Heart right ventricle (tissue), 16 donors: Measurements from ENCODE around the gene TRIM54. TPM values are rescaled to one million over a fixed set of nuclear protein-coding genes. Genes with fewer than 3 reads are reported as not detected.
A peak's percentile ranks its signal among the peaks of the same experiment; 100 is the strongest.

Source experiments
- ATAC-seq, 8 donors: fragments of 200-7000 bp; cut with Tn5 transposase; one replicate each; pipeline ENCODE4 v1.9.1; 2020; ENCODE audit warnings: mild to moderate bottlenecking in 8 of 8, moderate library complexity in 8 of 8, moderate number of reproducible peaks in 1 of 8
- DNase-seq, 2 donors: peaks; one replicate each; pipeline ENCODE4 v3.0.0-alpha.2; 2020
- H3K27ac ChIP-seq, 10 donors: fragments of 200-600 bp; sonication (generic) in 2 of 10; one replicate each; pipeline versions ENCODE4 v1.5.0 to v1.8.0; 2020 to 2022; ENCODE audit warnings: mild to moderate bottlenecking in 3 of 10
- H3K27me3 ChIP-seq, 7 donors: fragments of 200-600 bp; one replicate each; pipeline ENCODE4 v1.8.0; 2021 to 2022; ENCODE audit warnings: mild to moderate bottlenecking in 2 of 7
- H3K36me3 ChIP-seq, 9 donors: fragments of 200-600 bp; sonication (generic) in 1 of 9; one replicate each; pipeline versions ENCODE4 v1.5.0 to v1.8.0; 2020 to 2022; ENCODE audit warnings: mild to moderate bottlenecking in 2 of 9
- H3K4me1 ChIP-seq, 9 donors: fragments of 200-600 bp; sonication (generic) in 1 of 9; one replicate each; pipeline versions ENCODE4 v1.5.0 to v1.8.0; 2020 to 2022; ENCODE audit warnings: mild to moderate bottlenecking in 4 of 9
- H3K4me3 ChIP-seq, 10 donors: fragments of 200-600 bp; sonication (generic) in 2 of 10; one replicate each; pipeline versions ENCODE4 v1.5.0 to v1.8.0; 2020 to 2022; ENCODE audit warnings: mild to moderate bottlenecking in 7 of 10, moderate library complexity in 2 of 10
- H3K9me3 ChIP-seq, 11 donors: fragments of 200-600 bp in 10 of 11; sonication (generic) in 2 of 11; one replicate each; pipeline versions ENCODE4 v1.5.0 to v1.8.0; 2013 to 2022; ENCODE audit warnings: mild to moderate bottlenecking in 2 of 11, control low read depth in 1 of 11, moderate library complexity in 1 of 11
- WGBS, 2 donors: extraction: QIAGEN DNeasy Blood & Tissue Kit; methylation state at CpG; one replicate each; pipeline ENCODE4 v1.1.7; 2013; ENCODE audit warnings: inconsistent platforms in 1 of 2; 5-methylcytosine and 5-hydroxymethylcytosine counted together
- intact Hi-C, 10 donors: fragments of 100-400 bp; cut with DNase I; formaldehyde crosslinking; loops; one replicate each; pipeline versions ENCODE4 v1.11.1 to v1.14.2; 2022
- polyA plus RNA-seq, 2 donors: library from polyadenylated mRNA; stranded (reverse); fragments of 200-250 nt; gene quantifications; one replicate each; pipeline ENCODE4 v1.2.3, GENCODE V29; 2013
- total RNA-seq, 10 donors: library from RNA; stranded (reverse); fragmentation: NEBNext Ultra II Directional in 3 of 10; extraction: Animal tissue kit (Norgen Biotek cat#: 25700) in 3 of 10; gene quantifications; one replicate each; pipeline versions ENCODE4 v1.2.1 to v1.2.4, GENCODE V29; 2021 to 2023
- TF ChIP-seq, protein P1 (sequence below), 9 donors: fragments of 200-600 bp; sonication (generic) in 2 of 9; IDR thresholded peaks; one replicate each; pipeline versions ENCODE4 v1.5.0 to v1.8.0; 2021 to 2022; ENCODE audit warnings: antibody characterized with exemption in 9 of 9, mild to moderate bottlenecking in 5 of 9, moderate library complexity in 1 of 9
- donor health status: Arrhythmogenic right ventricular cardiomyopathy.
- donor health status: ischemic (EF 13 %, LVEDD 7.1; RV severe dilation, severe dysfunction).
- donor health status: healthy with polysubstance abuse.
- donor health status: DM: no; HTN: yes; CAD: no.
- donor health status: DM: no; HTN: no; CAD: no.
- donor health status: ischemic (EF 25% LVEDD 6.9; RV normal size, moderate dysfunction).
- donor health status: ischemic (EF 25% LVEDD 5.7; RV mildly dilated, moderate dysfunction).
- donor health status: healthy.
- donor health status: DM: yes; HTN: yes; CAD: no.
- donor health status: Ischemic cardiomyopathy.
- donor health status: ischemic (EF 35%, LVEDD 5.7; RV mildly dilated, moderate dysfunction).
- donor health status: nonischemic (EF 11% LVEDD 7.7; RV severe dilation, severe dysfunction).
- donor health status: DM: yes; HTN: yes; CAD: no.
- donor health status: PGD.
- donor health status: ischemic (EF 29% LVEDD 5.4; RV normal size, mild dysfunction).
- donor health status: nonischemic (EF 23%, LVEDD 6.1; RV moderate dilation, normal function).

The TRIM54 gene
- total and polyA plus RNA-seq, 12 donors: 131 to 568 (median 249) TPM

GRCh38 chr2:27250652-27251379 lies 31.4 kb upstream of the TRIM54 start:
- Histone ChIP-seq H3K27ac (no peak overlapping the region), H3K4me1 (peaks cover 0 to 20% (median 8%) of the 10 kb centered on the region in 9 donors), H3K4me3 (no peak overlapping the region), H3K36me3 (no peaks in the 10 kb centered on the region), H3K27me3 (peaks cover 0 to 45% (median 25%) of the 10 kb centered on the region in 7 donors), H3K9me3 (no peaks in the 10 kb centered on the region)
- TF ChIP-seq, protein P1, sequence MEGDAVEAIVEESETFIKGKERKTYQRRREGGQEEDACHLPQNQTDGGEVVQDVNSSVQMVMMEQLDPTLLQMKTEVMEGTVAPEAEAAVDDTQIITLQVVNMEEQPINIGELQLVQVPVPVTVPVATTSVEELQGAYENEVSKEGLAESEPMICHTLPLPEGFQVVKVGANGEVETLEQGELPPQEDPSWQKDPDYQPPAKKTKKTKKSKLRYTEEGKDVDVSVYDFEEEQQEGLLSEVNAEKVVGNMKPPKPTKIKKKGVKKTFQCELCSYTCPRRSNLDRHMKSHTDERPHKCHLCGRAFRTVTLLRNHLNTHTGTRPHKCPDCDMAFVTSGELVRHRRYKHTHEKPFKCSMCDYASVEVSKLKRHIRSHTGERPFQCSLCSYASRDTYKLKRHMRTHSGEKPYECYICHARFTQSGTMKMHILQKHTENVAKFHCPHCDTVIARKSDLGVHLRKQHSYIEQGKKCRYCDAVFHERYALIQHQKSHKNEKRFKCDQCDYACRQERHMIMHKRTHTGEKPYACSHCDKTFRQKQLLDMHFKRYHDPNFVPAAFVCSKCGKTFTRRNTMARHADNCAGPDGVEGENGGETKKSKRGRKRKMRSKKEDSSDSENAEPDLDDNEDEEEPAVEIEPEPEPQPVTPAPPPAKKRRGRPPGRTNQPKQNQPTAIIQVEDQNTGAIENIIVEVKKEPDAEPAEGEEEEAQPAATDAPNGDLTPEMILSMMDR (IDR thresholded peaks at IDR 0.05): no peak
- ATAC-seq: peak in 2 of 8 donors; percentile 6 to 9
- no peak for DNase-seq
- WGBS, 2 donors: 49 to 60% methylated on average over 13 of the region's 13 CpGs
- intact Hi-C loops: loop anchor here in 6 of 10 donors (1.0 to 10.0 kb wide), 6 partner anchors 30 to 54 kb away; partner anchors contain the start of genes TRIM54 (in 1 of the 6) and UCN (in 1 of the 6)

GRCh38 chr2:27251766-27252165 lies 30.5 kb upstream of the TRIM54 start:
- H3K9me3 ChIP-seq: no peaks in the 10 kb centered on the region
- DNase-seq: no peak
- intact Hi-C loops: loop anchor here in 5 of 10 donors (2.0 to 10.0 kb wide), 5 partner anchors 29 to 53 kb away; partner anchors contain the start of genes TRIM54 (in 1 of the 5) and UCN (in 1 of the 5)
- no peak overlapping the region for H3K4me3 ChIP-seq
- ATAC-seq: no peak
- peaks cover 0 to 21% (median 8%) of the 10 kb centered on the region in 9 donors for H3K4me1 ChIP-seq
- no peak overlapping the region for H3K27ac ChIP-seq
- no peaks in the 10 kb centered on the region for H3K36me3 ChIP-seq
- WGBS, 2 donors: 76 to 86% methylated on average over 13 of the region's 13 CpGs
- TF ChIP-seq, protein P1 (IDR thresholded peaks at IDR 0.05): no peak
- peaks cover 0 to 45% (median 35%) of the 10 kb centered on the region in 7 donors for H3K27me3 ChIP-seq

- ATAC-seq (peak in 3 of 8 donors; percentile 22 to 69 (median 27)), DNase-seq (no peak)
- Histone ChIP-seq H3K9me3 (no peaks in the 10 kb centered on the region), H3K27ac (no peak overlapping the region), H3K36me3 (no peaks in the 10 kb centered on the region), H3K27me3 (peaks cover 0 to 67% (median 59%) of the 10 kb centered on the region in 7 donors), H3K4me3 (no peak overlapping the region), H3K4me1 (peaks cover 0 to 17% (median 7%) of the 10 kb centered on the region in 9 donors)
- 14 to 17% methylated on average over 13 of the region's 13 CpGs for WGBS, 2 donors
- TF ChIP-seq, protein P1 (IDR thresholded peaks at IDR 0.05): no peak
- intact Hi-C loops: loop anchor here in 1 of 10 donors (10.0 kb wide), 1 partner anchor 50 kb away; the partner anchor contains the start of gene UCN
Observed at GRCh38 chr2:27255187-27255586, 27.0 kb upstream of the TRIM54 start.

DNA sequence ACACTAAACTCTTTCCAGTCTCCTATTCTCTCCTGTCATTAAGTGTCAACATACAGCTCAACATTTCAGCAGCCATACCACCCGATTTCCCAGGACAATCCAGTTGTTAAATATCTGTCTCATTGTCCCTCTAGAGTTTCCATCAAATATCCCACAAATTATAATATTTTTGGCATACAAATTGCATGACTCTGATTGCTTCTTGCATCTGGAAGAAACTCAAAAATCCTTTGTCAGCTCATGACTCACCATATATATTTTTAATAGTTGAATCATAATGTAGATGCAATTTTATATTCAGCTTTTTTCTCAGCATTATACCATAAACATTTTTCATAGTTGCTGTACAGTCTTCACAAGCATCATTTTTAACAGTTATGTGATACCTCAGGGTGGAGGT lies 26.6 kb upstream of the TRIM54 start:
- Histone ChIP-seq H3K9me3 (no peaks in the 10 kb centered on the region), H3K27ac (no peak overlapping the region), H3K27me3 (peaks cover 0 to 72% (median 61%) of the 10 kb centered on the region in 7 donors), H3K4me3 (no peak overlapping the region), H3K36me3 (no peaks in the 10 kb centered on the region), H3K4me1 (peaks cover 0 to 13% (median 4%) of the 10 kb centered on the region in 9 donors)
- 15 to 28% methylated on average over 1 of the region's 1 CpG for WGBS, 2 donors
- DNase-seq: no peak
- intact Hi-C loops: loop anchor here in 1 of 10 donors (10.0 kb wide), 1 partner anchor 49 kb away; the partner anchor contains the start of gene UCN
- TF ChIP-seq, protein P1 (IDR thresholded peaks at IDR 0.05): no peak
- ATAC-seq: no peak
